GM21619 (cell line): ENCODE results near the gene FGF8.

Experiments used
- ATAC-seq: cut with Tn5 transposase; IDR thresholded peaks from one replicate; pipeline ENCODE4 v1.9.1; 2021; ENCODE audit not compliant: unreplicated experiment

Gene FGF8

GRCh38 chr10:101782811-101783735 lies 7.2 kb upstream of the FGF8 start, which contains the start of gene NPM3:
TSS of gene NPM3 (minus strand) at chr10:101783446. CDS start at chr10:101783390, 56 bp downstream.
- ATAC-seq, result peak; percentile 57

GRCh38 chr10:101781984-101782810 lies 6.3 kb upstream of the FGF8 start:
- ATAC-seq, result no peak

- no peak for ATAC-seq
These were observed 5.7 kb upstream of the FGF8 start for GRCh38 chr10:101781655-101781983.

DNA sequence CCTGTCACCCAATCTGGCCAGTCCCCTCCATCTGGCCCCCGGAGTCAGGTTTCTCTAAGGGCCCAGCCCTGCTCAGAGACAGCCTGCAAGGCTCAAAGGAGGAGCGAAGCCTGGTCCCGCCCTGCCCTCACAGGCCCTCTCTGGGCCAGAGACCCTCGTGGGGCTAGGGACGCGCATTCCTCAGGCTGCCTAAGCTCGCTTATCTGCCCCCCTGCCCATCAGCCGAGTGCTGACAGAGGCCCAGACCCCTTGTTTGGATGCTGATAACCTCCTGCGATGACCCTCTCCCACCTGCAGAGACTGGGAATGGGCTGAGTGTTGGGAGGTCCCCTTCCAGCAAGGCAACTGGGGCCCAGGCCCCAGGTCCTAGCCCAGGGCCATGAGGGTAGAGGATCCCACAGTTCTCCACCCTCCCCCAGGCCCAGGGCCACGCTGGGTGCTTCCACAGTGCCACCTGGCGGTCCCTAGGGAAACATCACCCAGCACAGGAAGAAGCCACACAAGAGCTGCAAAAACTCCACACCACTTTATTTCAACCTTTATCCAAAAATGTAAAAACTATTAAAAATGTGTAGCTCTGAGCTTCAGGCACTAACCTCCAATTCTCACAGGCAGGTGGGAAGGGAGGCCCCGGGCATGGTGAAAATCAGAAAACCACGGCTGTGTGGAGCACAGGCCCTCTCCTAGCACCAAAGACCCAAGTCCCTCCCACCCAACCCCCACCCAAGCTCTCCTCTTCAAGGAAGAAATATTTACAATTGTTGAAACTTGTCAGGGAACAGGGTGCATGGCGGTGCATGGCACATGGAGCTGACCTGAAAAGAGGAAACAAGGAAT lies 5.1 kb upstream of the FGF8 start:
- ATAC-seq, result peak; percentile 29

GRCh38 chr10:101780187-101780817 lies 4.4 kb upstream of the FGF8 start:
- no peak for ATAC-seq

DNA sequence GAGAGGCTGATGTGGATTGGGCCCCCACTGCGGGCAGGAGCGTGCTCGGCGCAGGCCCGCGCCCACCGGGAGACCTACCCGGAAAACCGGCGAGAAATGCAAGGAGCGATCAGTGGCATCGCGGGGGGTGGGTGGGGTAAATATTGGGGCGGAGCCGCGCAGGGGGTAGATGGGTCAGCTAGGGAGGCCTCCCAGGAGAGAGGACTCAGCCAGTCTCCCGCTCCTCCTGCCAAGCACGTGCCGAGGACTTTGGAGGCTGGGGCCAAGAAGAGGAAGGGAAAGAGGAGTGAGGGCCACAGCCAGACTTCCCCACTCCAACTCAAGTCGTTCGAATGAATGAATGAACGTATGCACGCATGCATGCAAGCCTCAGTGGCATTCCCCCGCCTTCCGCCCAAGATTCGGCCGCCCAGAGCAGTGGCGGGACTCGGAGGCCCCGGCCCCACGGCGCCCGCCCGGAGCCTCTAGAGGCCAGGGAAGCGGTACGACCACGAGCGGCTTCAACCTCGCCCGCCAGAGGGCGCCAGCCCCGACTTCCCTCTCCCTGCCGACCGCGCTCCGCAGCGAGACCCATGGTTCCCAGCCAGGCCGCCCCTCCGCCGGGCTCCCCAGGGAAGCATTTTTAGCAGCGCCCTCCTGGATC lies 3.8 kb upstream of the FGF8 start:
- ATAC-seq, result peak; percentile 36

- ATAC-seq, result no peak
These were observed 3.0 kb upstream of the FGF8 start for GRCh38 chr10:101778781-101779543.

GRCh38 chr10:101778151-101778780 lies 2.4 kb upstream of the FGF8 start:
- ATAC-seq, result no peak

- no peak for ATAC-seq
These were observed 1.8 kb upstream of the FGF8 start for GRCh38 chr10:101777619-101778145.

DNA sequence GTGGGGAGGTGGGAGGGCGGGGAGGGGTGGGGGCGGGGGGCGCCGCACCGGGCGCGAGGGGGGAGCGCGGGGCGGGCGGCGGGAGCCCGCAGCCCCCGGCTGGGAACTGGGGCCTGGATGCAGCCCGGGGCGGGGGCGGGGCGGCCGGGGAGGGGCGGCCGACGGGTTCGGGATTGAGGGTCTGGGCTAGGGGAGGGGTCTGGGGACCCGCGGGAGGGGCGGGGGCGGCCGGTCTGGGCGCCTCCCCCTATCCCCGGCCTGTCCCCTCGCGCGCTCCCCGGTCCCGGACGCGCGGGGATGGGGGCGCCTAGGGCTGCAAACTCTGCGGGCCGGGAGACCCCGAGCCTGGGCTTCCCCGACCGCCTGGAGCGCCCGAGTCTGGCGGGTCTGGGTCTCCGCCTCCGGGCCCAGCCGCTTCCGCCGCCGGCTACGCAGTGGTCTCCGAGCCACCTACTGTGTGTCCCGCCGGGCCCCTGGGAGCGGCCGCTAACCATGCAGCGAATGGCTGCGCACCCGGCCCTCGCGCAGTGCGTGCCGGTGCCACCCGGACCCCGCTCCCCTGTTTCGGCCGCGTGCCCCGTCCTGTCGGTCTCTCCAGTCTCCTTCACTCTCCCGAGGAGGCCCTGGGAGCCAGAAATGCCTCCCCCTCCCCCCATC lies 375 bp upstream of the FGF8 start:
- ATAC-seq, result no peak

DNA sequence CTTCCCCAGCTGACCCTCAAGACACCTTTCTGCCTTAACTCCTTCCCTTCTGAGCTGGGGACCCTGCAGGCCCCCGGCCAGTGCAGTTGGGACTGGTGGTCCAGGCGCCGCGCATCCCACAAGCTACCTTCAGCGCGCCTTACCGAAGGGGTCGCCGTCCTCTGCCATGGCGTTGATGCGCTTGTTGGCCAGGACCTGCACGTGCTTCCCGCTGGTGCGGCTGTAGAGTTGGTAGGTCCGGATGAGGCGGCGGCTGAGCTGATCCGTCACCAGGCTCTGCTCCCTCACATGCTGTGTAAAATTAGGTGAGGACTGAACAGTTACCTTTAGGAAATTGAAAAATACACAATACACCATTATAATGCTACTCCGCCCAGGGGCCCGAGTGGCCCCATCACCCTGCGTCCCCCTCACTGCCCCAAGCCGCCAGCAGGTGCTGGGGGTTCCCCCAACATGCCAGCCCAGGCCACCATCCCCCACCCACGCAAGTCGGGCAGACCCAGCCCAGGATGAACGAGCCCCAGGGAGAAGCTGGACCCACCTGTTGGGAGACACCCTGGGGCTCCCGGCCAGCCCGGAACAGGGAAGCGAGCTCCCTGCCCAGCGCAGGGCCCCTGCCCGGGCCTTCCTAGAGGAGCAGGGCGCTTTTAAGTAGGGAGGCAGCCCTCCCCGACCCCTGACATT lies 1.2 kb downstream of the FGF8 start:
- ATAC-seq, result no peak

DNA sequence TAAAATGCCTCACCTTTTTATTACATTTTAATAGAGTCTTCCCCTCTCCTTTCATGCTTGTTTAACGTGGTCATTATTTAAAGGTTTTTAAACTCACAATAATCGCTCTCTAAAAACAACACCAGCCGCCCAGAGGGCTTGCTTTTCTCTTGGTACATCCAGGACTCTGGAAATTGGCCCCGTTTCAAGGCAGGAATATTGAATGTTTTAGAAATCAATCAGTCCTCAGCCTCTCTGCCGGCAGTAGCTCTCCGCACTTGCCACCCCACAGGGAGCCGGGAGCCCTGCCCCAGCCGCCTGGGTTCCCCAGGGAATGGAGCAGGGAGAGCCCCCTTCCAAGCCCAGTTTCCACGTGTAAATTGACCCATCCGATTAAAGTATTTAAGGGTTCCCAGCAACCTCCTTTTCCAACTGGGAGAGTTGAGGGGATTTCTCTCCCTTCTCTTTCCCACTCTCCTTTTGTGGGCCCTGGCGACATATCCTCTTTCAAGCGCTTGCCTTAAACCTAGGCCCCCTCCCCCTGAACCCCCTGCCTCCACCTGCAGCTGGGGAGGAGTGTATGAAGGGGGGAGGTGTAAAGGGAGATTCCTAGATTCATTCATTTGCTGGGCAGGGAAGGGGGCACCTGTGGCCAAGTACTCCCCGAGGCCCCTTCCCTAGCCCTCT lies 1.9 kb downstream of the FGF8 start:
- no peak for ATAC-seq

- no peak for ATAC-seq
These were observed 2.8 kb downstream of the FGF8 start for GRCh38 chr10:101772895-101773761.

GRCh38 chr10:101772017-101772894 lies 3.7 kb downstream of the FGF8 start:
- no peak for ATAC-seq

DNA sequence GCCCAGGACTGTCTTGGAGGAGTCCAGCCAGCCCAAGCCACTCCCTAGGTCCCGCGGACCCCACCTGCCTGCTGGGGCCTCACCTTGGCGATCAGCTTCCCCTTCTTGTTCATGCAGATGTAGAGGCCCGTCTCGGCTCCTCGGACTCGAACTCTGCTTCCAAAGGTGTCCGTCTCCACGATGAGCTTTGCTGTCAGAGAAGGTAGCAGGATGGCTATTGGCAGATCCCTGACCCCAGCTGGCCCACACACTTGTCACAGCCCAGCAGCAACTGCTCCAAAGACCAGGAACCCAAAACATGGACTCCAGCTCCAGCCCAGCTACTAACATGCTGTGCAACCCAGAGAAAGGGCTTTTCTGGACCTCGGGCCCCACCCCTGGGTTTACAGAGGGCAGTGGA lies 4.5 kb downstream of the FGF8 start:
- ATAC-seq, result no peak
